Osteocyte (in vitro differentiated cells): ENCODE data around the gene PCDH7. TPM values are rescaled to one million over a fixed set of nuclear protein-coding genes. Genes with fewer than 3 reads are reported as not detected.
A peak's percentile ranks its signal among the peaks of the same experiment; 100 is the strongest.

Source experiments
- DNase-seq: peaks from one replicate; pipeline ENCODE4 v3.0.0; 2021; ENCODE audit warnings: mixed read lengths; ENCODE audit not compliant: unreplicated experiment; ENCODE audit errors: extremely low spot score
- H3K27ac Mint-ChIP-seq: one replicate; pipeline ENCODE4 v1.8.0; 2021; ENCODE audit warnings: mild to moderate bottlenecking, mixed read lengths; ENCODE audit not compliant: unreplicated experiment
- H3K27me3 Mint-ChIP-seq: one replicate; pipeline ENCODE4 v1.8.0; 2021; ENCODE audit warnings: mixed read lengths; ENCODE audit not compliant: unreplicated experiment
- H3K36me3 Mint-ChIP-seq: one replicate; pipeline ENCODE4 v1.8.0; 2021; ENCODE audit warnings: mixed read lengths; ENCODE audit not compliant: unreplicated experiment
- H3K4me1 Mint-ChIP-seq: one replicate; pipeline ENCODE4 v1.8.0; 2021; ENCODE audit warnings: mixed read lengths; ENCODE audit not compliant: unreplicated experiment
- H3K4me3 Mint-ChIP-seq: one replicate; pipeline ENCODE4 v1.8.0; 2021; ENCODE audit warnings: mild to moderate bottlenecking, moderate library complexity, mixed read lengths; ENCODE audit not compliant: unreplicated experiment
- H3K9me3 Mint-ChIP-seq: one replicate; pipeline ENCODE4 v1.8.0; 2021; ENCODE audit warnings: mixed read lengths; ENCODE audit not compliant: unreplicated experiment
- CTCF ChIP-seq: fragments of 200-600 bp; sonication (generic); IDR thresholded peaks from 2 replicates; pipeline ENCODE4 v1.5.0; 2021; ENCODE audit warnings: antibody characterized with exemption, mild to moderate bottlenecking, moderate library complexity
- total RNA-seq: library from RNA; stranded (reverse); gene quantifications from 2 replicates; pipeline ENCODE4 v1.2.1, GENCODE V29; 2021

PCDH7 gene
- total RNA-seq, 1 donor from 2014 or later: 147 TPM

GRCh38 chr4:30776451-30776850 lies 56.3 kb downstream of the PCDH7 start:
- Mint-ChIP-seq H3K27ac (peak overlapping the region; percentile 78), H3K4me3 (no peak overlapping the region), H3K4me1 (peaks cover 41% of the 10 kb centered on the region), H3K27me3 (no peaks in the 10 kb centered on the region), H3K36me3 (peaks cover 12% of the 10 kb centered on the region), H3K9me3 (no peaks in the 10 kb centered on the region)
- TF ChIP-seq CTCF: no peak
- no peak for DNase-seq

DNA sequence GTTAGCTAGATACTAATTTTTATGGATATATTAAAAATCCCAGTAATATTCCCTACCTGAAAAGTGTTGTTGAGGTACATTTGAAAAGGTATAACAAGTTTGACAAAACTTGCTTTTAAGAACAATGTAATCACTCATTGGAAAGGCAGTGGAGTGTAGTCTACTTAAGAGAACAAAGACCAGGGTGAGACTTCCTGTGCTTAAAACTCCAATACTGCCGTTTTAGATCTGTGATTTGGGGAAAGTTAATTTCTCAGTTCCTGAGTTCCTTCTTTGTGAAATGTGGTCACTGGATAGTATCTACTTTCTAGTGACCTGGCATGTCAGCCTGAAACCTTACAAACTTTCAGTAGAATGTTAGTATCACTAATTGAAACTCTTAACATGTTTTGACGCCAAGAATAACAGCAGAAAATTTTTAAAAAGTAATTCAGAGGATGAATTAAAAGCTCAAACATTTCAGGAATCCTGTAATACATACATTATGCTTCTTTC lies 56.8 kb downstream of the PCDH7 start:
- H3K9me3 Mint-ChIP-seq: no peaks in the 10 kb centered on the region
- H3K27ac Mint-ChIP-seq: peak overlapping the region; percentile 78
- H3K4me3 Mint-ChIP-seq: no peak overlapping the region
- H3K36me3 Mint-ChIP-seq: peaks cover 14% of the 10 kb centered on the region
- no peaks in the 10 kb centered on the region for H3K27me3 Mint-ChIP-seq
- peaks cover 41% of the 10 kb centered on the region for H3K4me1 Mint-ChIP-seq
- TF ChIP-seq CTCF: no peak
- no peak for DNase-seq
